HG02938 (cell line): ENCODE results near the gene FCSK.
"Not testable (repeated sequence)": the region's sequence is repeated elsewhere in the genome, so short reads cannot be mapped to it uniquely, and the experiment has no call there.

Experiments
- ATAC-seq: cut with Tn5 transposase; IDR thresholded peaks from one replicate; pipeline ENCODE4 v1.9.1; 2021; ENCODE audit warnings: mild to moderate bottlenecking, moderate library complexity; ENCODE audit not compliant: unreplicated experiment

FCSK gene

GRCh38 chr16:70522216-70523075, 68.1 kb downstream of the FCSK start:
- no peak for ATAC-seq

DNA sequence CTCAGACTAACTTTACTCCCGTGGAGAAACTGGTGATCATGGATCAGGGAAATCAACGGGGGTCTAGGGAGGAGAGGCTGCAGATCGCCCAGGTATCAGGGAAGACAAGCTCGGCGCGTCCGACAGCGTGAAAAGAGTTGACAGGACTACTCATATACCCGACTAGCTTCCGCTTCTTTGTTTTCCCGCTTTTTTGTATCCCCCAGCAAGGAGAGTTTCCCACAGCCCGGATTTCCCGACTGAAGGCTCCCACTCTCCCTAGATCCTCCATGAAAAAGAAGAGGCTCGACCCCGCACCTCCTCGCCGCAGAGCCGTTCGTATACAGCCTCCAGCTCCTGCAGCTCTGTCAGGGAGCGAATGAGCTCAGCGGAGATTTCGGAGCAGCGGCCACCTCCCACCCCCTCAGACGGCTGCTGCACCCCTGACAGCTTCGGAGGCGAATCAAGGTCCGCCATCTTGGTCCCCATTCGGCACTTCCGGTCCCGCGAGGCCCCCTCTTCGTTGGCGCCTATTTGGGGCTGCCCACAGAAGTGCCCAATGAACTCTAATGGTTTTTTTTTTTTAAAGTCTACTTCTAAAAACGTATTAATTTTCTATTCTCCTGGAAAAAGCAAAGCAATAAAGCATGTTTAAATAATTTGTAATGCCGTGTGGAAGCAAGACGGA, 68.8 kb downstream of the FCSK start, which contains the start of gene COG4:
Gene COG4 (minus strand): TSS at position 479 of the 667 bp plus-strand sequence. CDS start 11 bp downstream, at position 468.
- peak; percentile 57 for ATAC-seq

GRCh38 chr16:70523743-70524398, 69.5 kb downstream of the FCSK start, which contains the start of gene SF3B3:
TSS of gene SF3B3 (plus strand) at chr16:70523816. CDS start at chr16:70526657, 2,841 bp downstream.
- ATAC-seq, result peak; percentile 41

DNA sequence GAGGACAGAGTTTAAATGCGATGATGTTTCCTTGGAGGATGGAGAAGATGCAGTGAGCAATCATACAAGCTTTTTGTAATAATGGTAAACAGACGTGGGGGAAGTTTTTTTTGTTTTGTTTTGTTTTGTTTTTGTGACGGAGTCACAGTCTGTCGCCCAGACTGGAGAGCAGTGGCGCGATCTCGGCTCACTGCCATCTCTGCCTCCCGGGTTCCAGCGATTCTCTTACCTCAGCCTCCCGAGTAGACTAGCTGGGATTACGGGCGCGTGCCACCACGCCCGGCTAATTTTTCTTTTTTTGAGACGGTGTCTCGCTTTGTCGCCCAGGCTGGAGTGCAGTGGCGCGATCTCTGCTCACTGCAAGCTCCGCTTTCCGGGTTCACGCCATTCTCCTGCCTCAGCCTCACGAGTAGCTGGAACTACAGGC, 70.0 kb downstream of the FCSK start:
- ATAC-seq, result not testable (repeated sequence)

GRCh38 chr16:70526403-70526802, 72.0 kb downstream of the FCSK start:
- no peak for ATAC-seq

DNA sequence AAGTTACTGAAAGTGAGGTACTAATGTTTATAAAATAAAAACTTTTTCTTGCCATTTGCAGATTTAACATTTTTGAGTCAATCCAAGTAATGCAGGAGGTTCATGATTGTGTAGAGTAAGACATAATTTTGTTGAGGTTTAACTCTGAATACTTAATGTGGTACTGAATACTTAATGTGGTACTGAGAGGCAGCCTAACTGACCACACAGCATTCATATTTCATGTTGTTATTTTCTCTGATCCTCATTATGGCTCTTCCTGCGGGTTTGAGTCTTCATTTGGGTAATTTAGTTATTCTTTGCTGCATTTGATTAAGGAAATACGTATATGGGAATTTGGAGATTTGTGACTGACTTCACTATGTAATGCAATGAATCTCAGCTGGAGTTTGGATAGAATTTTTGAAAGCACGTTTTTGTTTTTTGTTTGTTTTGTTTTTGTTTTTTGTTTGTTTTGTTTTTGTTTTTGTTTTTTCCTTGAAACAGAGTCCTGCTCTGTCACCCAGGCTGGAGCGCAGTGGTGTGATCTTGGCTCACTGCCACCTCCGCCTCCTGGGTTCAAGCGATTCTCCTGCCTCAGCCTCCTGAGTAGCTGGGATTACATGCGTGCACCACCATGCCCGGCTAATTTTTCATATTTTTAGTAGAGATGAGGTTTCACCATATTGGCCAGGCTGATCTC, 73.1 kb downstream of the FCSK start:
- no peak for ATAC-seq

- no peak for ATAC-seq
These were observed 74.8 kb downstream of the FCSK start for GRCh38 chr16:70529051-70529777.
